MM.1S (cell line): ENCODE results near the gene MINDY3.

ENCODE experiments used
- DNase-seq: peaks from one replicate; pipeline ENCODE4 v3.0.0-alpha.2; 2015
- H2AFZ ChIP-seq: fragments of 300-600 bp; sonication (generic); 2 replicates; pipeline ENCODE4 v1.6.0; 2016; ENCODE audit warnings: antibody characterized with exemption, low read length
- H3F3A ChIP-seq: fragments of 300-600 bp; sonication (generic); 2 replicates; pipeline ENCODE4 v1.6.1; 2016; ENCODE audit warnings: mild to moderate bottlenecking, antibody characterized with exemption, low read length, moderate library complexity, mixed read lengths; ENCODE audit not compliant: insufficient read depth
- H3K27ac ChIP-seq: fragments of 300-600 bp; sonication (generic); 2 replicates; pipeline ENCODE4 v1.5.1; 2016; ENCODE audit warnings: mild to moderate bottlenecking, low read length
- H3K27me3 ChIP-seq: fragments of 300-600 bp; sonication (generic); replicated peaks from 2 replicates; pipeline ENCODE4 v1.6.0; 2016; ENCODE audit warnings: low read length; ENCODE audit not compliant: insufficient read depth
- H3K36me3 ChIP-seq: fragments of 300-600 bp; sonication (generic); replicated peaks from 2 replicates; pipeline ENCODE4 v1.6.1; 2016; ENCODE audit warnings: mild to moderate bottlenecking, low read length, mixed read lengths; ENCODE audit not compliant: insufficient read depth
- H3K4me1 ChIP-seq: fragments of 300-600 bp; sonication (generic); 2 replicates; pipeline ENCODE4 v1.6.1; 2016; ENCODE audit warnings: low read length, mixed read lengths
- H3K4me2 ChIP-seq: fragments of 300-600 bp; sonication (generic); 2 replicates; pipeline ENCODE4 v1.6.0; 2016; ENCODE audit warnings: low read depth, low read length
- H3K4me3 ChIP-seq: fragments of 300-600 bp; sonication (generic); 2 replicates; pipeline ENCODE4 v1.5.1; 2016; ENCODE audit warnings: low read length, mixed read lengths
- H3K79me2 ChIP-seq: fragments of 300-600 bp; sonication (generic); 2 replicates; pipeline ENCODE4 v1.6.1; 2016; ENCODE audit warnings: mixed run types, low read length, mixed read lengths
- H3K9ac ChIP-seq: fragments of 300-600 bp; sonication (generic); 2 replicates; pipeline ENCODE4 v1.6.1; 2016; ENCODE audit warnings: low read length, mixed read lengths
- H3K9me2 ChIP-seq: fragments of 300-600 bp; sonication (generic); replicated peaks from 2 replicates; pipeline ENCODE4 v1.6.1; 2016; ENCODE audit warnings: mild to moderate bottlenecking, low read length, mixed read lengths; ENCODE audit not compliant: insufficient read depth
- H3K9me3 ChIP-seq: fragments of 300-600 bp; sonication (generic); replicated peaks from 2 replicates; pipeline ENCODE4 v1.6.1; 2016; ENCODE audit warnings: mild to moderate bottlenecking, low read length, mixed read lengths; ENCODE audit not compliant: insufficient read depth
- H4K20me1 ChIP-seq: fragments of 300-600 bp; sonication (generic); 2 replicates; pipeline ENCODE4 v1.6.1; 2016; ENCODE audit warnings: mild to moderate bottlenecking, low read length, moderate library complexity, mixed read lengths; ENCODE audit not compliant: insufficient read depth
- CTCF ChIP-seq: fragments of 300-600 bp; sonication (generic); IDR thresholded peaks from 2 replicates; pipeline ENCODE4 v1.5.1; 2016; ENCODE audit warnings: antibody characterized with exemption, low read length, mixed read lengths
- EZH2 ChIP-seq: fragments of 300-600 bp; sonication (generic); optimal IDR thresholded peaks from 2 replicates; pipeline ENCODE3; 2017; ENCODE audit warnings: low read depth, mild to moderate bottlenecking, antibody characterized with exemption, low read length, mixed read lengths
- EZH2phosphoT487 ChIP-seq: fragments of 300-600 bp; sonication (generic); IDR thresholded peaks from 2 replicates; pipeline ENCODE4 v1.6.1; 2018; ENCODE audit warnings: antibody characterized with exemption, low read length

MINDY3 gene

GRCh38 chr10:15741581-15741980 is 118.7 kb downstream of the MINDY3 start:
- Histone ChIP-seq H3K9me3 (no peaks in the 10 kb centered on the region), H3K4me1 (peaks cover 2% of the 10 kb centered on the region), H3K9me2 (no peaks in the 10 kb centered on the region), H3K27ac (no peak overlapping the region), H3K79me2 (no peaks in the 10 kb centered on the region), H3F3A (no peaks in the 10 kb centered on the region), H3K4me2 (no peak overlapping the region), H3K36me3 (no peaks in the 10 kb centered on the region), H3K4me3 (no peak overlapping the region), H3K9ac (no peak overlapping the region), H3K27me3 (no peaks in the 10 kb centered on the region), H2AFZ (no peak overlapping the region), H4K20me1 (no peaks in the 10 kb centered on the region)
- TF ChIP-seq EZH2phosphoT487 (no peak), EZH2 (no peak), CTCF (no peak)
- DNase-seq, result no peak

GRCh38 chr10:15740261-15740660 is 120.0 kb downstream of the MINDY3 start:
- no peaks in the 10 kb centered on the region for H3K9me3 ChIP-seq
- no peaks in the 10 kb centered on the region for H4K20me1 ChIP-seq
- no peak overlapping the region for H3K27ac ChIP-seq
- no peaks in the 10 kb centered on the region for H3K4me1 ChIP-seq
- H3K79me2 ChIP-seq, result no peaks in the 10 kb centered on the region
- H3K9ac ChIP-seq, result no peak overlapping the region
- no peak for DNase-seq
- H3K36me3 ChIP-seq, result no peaks in the 10 kb centered on the region
- H3K9me2 ChIP-seq, result no peaks in the 10 kb centered on the region
- H2AFZ ChIP-seq, result no peak overlapping the region
- no peak overlapping the region for H3K4me2 ChIP-seq
- H3K4me3 ChIP-seq, result no peak overlapping the region
- TF ChIP-seq CTCF, result no peak
- no peak for TF ChIP-seq EZH2phosphoT487
- TF ChIP-seq EZH2, result no peak
- H3K27me3 ChIP-seq, result no peaks in the 10 kb centered on the region
- no peaks in the 10 kb centered on the region for H3F3A ChIP-seq

- no peaks in the 10 kb centered on the region for H3K79me2 ChIP-seq
- H3K9me3 ChIP-seq, result no peaks in the 10 kb centered on the region
- H2AFZ ChIP-seq, result no peak overlapping the region
- H3F3A ChIP-seq, result no peaks in the 10 kb centered on the region
- no peaks in the 10 kb centered on the region for H3K4me1 ChIP-seq
- no peak overlapping the region for H3K4me2 ChIP-seq
- DNase-seq, result no peak
- H4K20me1 ChIP-seq, result no peaks in the 10 kb centered on the region
- no peaks in the 10 kb centered on the region for H3K27me3 ChIP-seq
- no peak overlapping the region for H3K27ac ChIP-seq
- no peak for TF ChIP-seq EZH2phosphoT487
- no peak for TF ChIP-seq CTCF
- no peak for TF ChIP-seq EZH2
- H3K4me3 ChIP-seq, result no peak overlapping the region
- no peaks in the 10 kb centered on the region for H3K9me2 ChIP-seq
- H3K9ac ChIP-seq, result no peak overlapping the region
- no peaks in the 10 kb centered on the region for H3K36me3 ChIP-seq
These were observed 120.9 kb downstream of the MINDY3 start for GRCh38 chr10:15739254-15739970.
